Measurements from ENCODE around the gene COL15A1. TPM values are rescaled to one million over a fixed set of nuclear protein-coding genes. Genes with fewer than 3 reads are reported as not detected.

The COL15A1 gene
- polyA plus RNA-seq, 1 experiment, result 112 TPM

GRCh38 chr9:99023831-99024230 lies 80.1 kb downstream of the COL15A1 start:
- no peak for TF ChIP-seq CTCF (IDR thresholded peaks at IDR 0.05; ENCODE audit: insufficient read depth, low read depth, low read length)
- Histone ChIP-seq H3K36me3 (ENCODE audit: control insufficient read depth, insufficient read depth, low read length) (peaks cover 9% of the 10 kb centered on the region), H3K4me3 (ENCODE audit: low read depth, low read length) (no peak overlapping the region), H3K27me3 (ENCODE audit: control insufficient read depth, insufficient read depth, low read length) (no peaks in the 10 kb centered on the region)
- ChIA-PET POLR2A (no interaction called here), CTCF (interaction anchor here (0.6 to 1.9 kb wide), 3 partner anchors 15 to 162 kb away, joined by 3 to 6 read pairs (median 3); no protein-coding TSS in a partner anchor)
- DNase-seq (ENCODE audit: low read depth), result no peak

- no peak for DNase-seq (ENCODE audit: low read depth)
- ChIA-PET CTCF (interaction anchor here (0.5 to 1.2 kb wide), 3 partner anchors 16 to 167 kb away, joined by 3 read pairs; no protein-coding TSS in a partner anchor), POLR2A (no interaction called here)
- Histone ChIP-seq H3K36me3 (ENCODE audit: control insufficient read depth, insufficient read depth, low read length) (peaks cover 9% of the 10 kb centered on the region), H3K4me3 (ENCODE audit: low read depth, low read length) (no peak overlapping the region), H3K27me3 (ENCODE audit: control insufficient read depth, insufficient read depth, low read length) (no peaks in the 10 kb centered on the region)
- no peak for TF ChIP-seq CTCF (IDR thresholded peaks at IDR 0.05; ENCODE audit: insufficient read depth, low read depth, low read length)
Observed at GRCh38 chr9:99024959-99025358, 81.3 kb downstream of the COL15A1 start.

GRCh38 chr9:99025616-99026270 lies 82.0 kb downstream of the COL15A1 start:
- Histone ChIP-seq H3K4me3 (ENCODE audit: low read depth, low read length) (no peak overlapping the region), H3K36me3 (ENCODE audit: control insufficient read depth, insufficient read depth, low read length) (peaks cover 9% of the 10 kb centered on the region), H3K27me3 (ENCODE audit: control insufficient read depth, insufficient read depth, low read length) (no peaks in the 10 kb centered on the region)
- ChIA-PET POLR2A (no interaction called here), CTCF (interaction anchor here (0.5 to 0.8 kb wide), 2 partner anchors 78 to 168 kb away, joined by 3 to 4 read pairs; no protein-coding TSS in a partner anchor)
- DNase-seq (ENCODE audit: low read depth), result no peak
- TF ChIP-seq CTCF (IDR thresholded peaks at IDR 0.05; ENCODE audit: insufficient read depth, low read depth, low read length), result no peak

- CTCF ChIA-PET, result interaction anchor here (0.8 to 1.1 kb wide), 2 partner anchors 25 to 78 kb away, joined by 4 read pairs; no protein-coding TSS in a partner anchor
Observed at GRCh38 chr9:99026271-99026955, 82.7 kb downstream of the COL15A1 start.

More at GRCh38 chr9:99026271-99026955, 82.7 kb downstream of the COL15A1 start:
- no peak for DNase-seq (ENCODE audit: low read depth)
- POLR2A ChIA-PET, result no interaction called here
- H3K27me3 ChIP-seq (ENCODE audit: control insufficient read depth, insufficient read depth, low read length), result no peaks in the 10 kb centered on the region
- no peak overlapping the region for H3K4me3 ChIP-seq (ENCODE audit: low read depth, low read length)
- H3K36me3 ChIP-seq (ENCODE audit: control insufficient read depth, insufficient read depth, low read length), result peaks cover 9% of the 10 kb centered on the region
- no peak for TF ChIP-seq CTCF (IDR thresholded peaks at IDR 0.05; ENCODE audit: insufficient read depth, low read depth, low read length)
